ENCODE results near the gene RTF1. TPM values are rescaled to one million over a fixed set of nuclear protein-coding genes. Genes with fewer than 3 reads are reported as not detected.

RTF1 gene
- total RNA-seq, 1 donor from 2014 or later: 25.4 TPM

- DNase-seq: peak; percentile 95
Observed at GRCh38 chr15:41490355-41490754, 73.5 kb downstream of the RTF1 start.

GRCh38 chr15:41491889-41492288 lies 75.0 kb downstream of the RTF1 start:
- no peak for DNase-seq

GRCh38 chr15:41492597-41493204 lies 75.8 kb downstream of the RTF1 start:
- DNase-seq: peak; percentile 47

GRCh38 chr15:41493205-41493901 lies 76.5 kb downstream of the RTF1 start, which contains the start of gene ITPKA:
Gene ITPKA (plus strand): TSS chr15:41493874. CDS start chr15:41493928, 54 bp downstream.
- peak; percentile 60 for DNase-seq

GRCh38 chr15:41493902-41494189 lies 77.0 kb downstream of the RTF1 start:
- DNase-seq: no peak

GRCh38 chr15:41494190-41494921 lies 77.5 kb downstream of the RTF1 start:
- DNase-seq: peak; percentile 11

- DNase-seq: peak; percentile 25
Observed at GRCh38 chr15:41494922-41495735, 78.2 kb downstream of the RTF1 start.

GRCh38 chr15:41495736-41496599 lies 79.1 kb downstream of the RTF1 start:
- DNase-seq: peak; percentile 23

GRCh38 chr15:41498657-41499056 lies 81.8 kb downstream of the RTF1 start:
- DNase-seq: no peak

GRCh38 chr15:41499109-41499851 lies 82.4 kb downstream of the RTF1 start:
- DNase-seq: no peak

GRCh38 chr15:41501191-41501917 lies 84.5 kb downstream of the RTF1 start:
- peak; percentile 40 for DNase-seq

GRCh38 chr15:41501931-41502794 lies 85.3 kb downstream of the RTF1 start:
- DNase-seq: peak; percentile 15

GRCh38 chr15:41502795-41503668 lies 86.1 kb downstream of the RTF1 start:
- DNase-seq: no peak

- no peak for DNase-seq
Observed at GRCh38 chr15:41503669-41504010, 86.7 kb downstream of the RTF1 start.

GRCh38 chr15:41504751-41505492 lies 88.0 kb downstream of the RTF1 start:
- DNase-seq: no peak

GRCh38 chr15:41505776-41506175 lies 88.9 kb downstream of the RTF1 start:
- DNase-seq: no peak

GRCh38 chr15:41506796-41507341 lies 90.0 kb downstream of the RTF1 start:
- DNase-seq: no peak

All from dermis blood vessel endothelial cell (primary cell).